A549 (cell line): ENCODE measurements around the gene KCTD1. TPM values are rescaled to one million over a fixed set of nuclear protein-coding genes. Genes with fewer than 3 reads are reported as not detected.

ENCODE experiments used
- ATAC-seq, 2 experiments: fragments of 200-7000 bp in 1 of 2; fragments of >200 bp in 1 of 2; cut with Nextera tagmentation in 1 of 2; cut with Tn5 transposase in 1 of 2; 3 replicates each; pipeline versions ENCODE4 v1.8.0 to v1.9.1; 2018 to 2020; ENCODE audit warnings: mild to moderate bottlenecking in 1 of 2, moderate library complexity in 1 of 2
- CTCF ChIA-PET: fragments of 300-600 bp; sonication (Branson Sonifier 250); formaldehyde crosslinking; extraction: SDS; loops from one replicate; lab custom pipeline; 2021; ENCODE audit warnings: antibody characterized with exemption, inconsistent platforms; lab: Yijun Ruan, JAX
- POLR2A ChIA-PET: fragments of 350-600 bp; formaldehyde crosslinking; extraction: SDS; loops from one replicate; lab custom pipeline; 2021; ENCODE audit warnings: antibody characterized with exemption, inconsistent platforms; lab: Yijun Ruan, JAX
- DNase-seq, 2 experiments: peaks; one replicate each; pipeline versions ENCODE4 v3.0.0 to v3.0.0-alpha.2; 2011 to 2016; ENCODE audit warnings: low read depth in 1 of 2, low spot score in 1 of 2
- FAIRE-seq: peaks from 2 replicates; lab custom pipeline; 2011; peaks lifted over from hg19 to GRCh38; lab: Jason Lieb, UNC
- H3K27ac ChIP-seq, 2 experiments: fragments of >200 bp; sonication (Bioruptor Twin); formaldehyde crosslinking; 3 replicates each; pipeline ENCODE4 v1.5.1; 2016 to 2017
- H3K4me1 ChIP-seq: fragments of >200 bp; sonication (Bioruptor Twin); formaldehyde crosslinking; 3 replicates; pipeline ENCODE4 v1.6.1; 2016
- H3K4me2 ChIP-seq: fragments of >200 bp; sonication (Bioruptor Twin); formaldehyde crosslinking; 3 replicates; pipeline ENCODE4 v1.6.1; 2016
- H3K4me3 ChIP-seq: fragments of >200 bp; sonication (Bioruptor Twin); formaldehyde crosslinking; 3 replicates; pipeline ENCODE4 v1.5.1; 2016
- H3K9me3 ChIP-seq: fragments of >200 bp; sonication (Bioruptor Twin); formaldehyde crosslinking; 3 replicates; pipeline ENCODE4 v1.6.1; 2016
- ATOH8 ChIP-seq: fragments of 250-450 bp; sonication (Bioruptor Pico); IDR thresholded peaks from 2 replicates; pipeline ENCODE4 v1.5.0; 2020; ENCODE audit warnings: low read depth, mild to moderate bottlenecking, moderate library complexity
- BHLHE40 ChIP-seq: IDR thresholded peaks from 2 replicates; pipeline ENCODE4 v1.6.1; 2012; ENCODE audit warnings: low read depth, low read length, inconsistent platforms
- CBX2 ChIP-seq: fragments of 200-600 bp; sonication (generic); IDR thresholded peaks from 2 replicates; pipeline ENCODE4 v1.6.1; 2016; ENCODE audit warnings: low read depth, mild to moderate bottlenecking, borderline replicate concordance
- E2F6 ChIP-seq: IDR thresholded peaks from 2 replicates; pipeline ENCODE4 v1.6.1; 2012; ENCODE audit warnings: low read depth, borderline replicate concordance
- EHF ChIP-seq: fragments of 250-450 bp; sonication (Bioruptor Pico); IDR thresholded peaks from 2 replicates; pipeline ENCODE4 v1.5.0; 2020; ENCODE audit warnings: mild to moderate bottlenecking
- ELK1 ChIP-seq: fragments of 150-350 bp; IDR thresholded peaks from 2 replicates; pipeline ENCODE4 v1.6.1; 2014; ENCODE audit warnings: low read depth, mild to moderate bottlenecking, low read length
- FOSB ChIP-seq: fragments of 250-450 bp; sonication (Bioruptor Pico); IDR thresholded peaks from 2 replicates; pipeline ENCODE4 v1.5.0; 2020; ENCODE audit warnings: mild to moderate bottlenecking, moderate library complexity
- GATA3 ChIP-seq: IDR thresholded peaks from 2 replicates; pipeline ENCODE4 v1.6.1; 2012; ENCODE audit warnings: borderline replicate concordance
- HDAC2 ChIP-seq: fragments of 200-600 bp; sonication (generic); IDR thresholded peaks from 2 replicates; pipeline ENCODE4 v1.6.1; 2016
- HES2 ChIP-seq: fragments of >200 bp; sonication (Bioruptor Twin); formaldehyde crosslinking; IDR thresholded peaks from 2 replicates; pipeline ENCODE4 v1.6.1; 2016
- HOXA7 ChIP-seq: fragments of 250-450 bp; sonication (Bioruptor Pico); IDR thresholded peaks from 2 replicates; pipeline ENCODE4 v1.5.0; 2020; ENCODE audit warnings: mild to moderate bottlenecking, moderate library complexity
- HOXB13 ChIP-seq: fragments of 250-450 bp; sonication (Bioruptor Pico); IDR thresholded peaks from 2 replicates; pipeline ENCODE4 v1.5.0; 2020; ENCODE audit warnings: low read depth, mild to moderate bottlenecking, moderate library complexity
- JUN ChIP-seq, 2 experiments: fragments of >200 bp; sonication (Bioruptor Twin); formaldehyde crosslinking; IDR thresholded peaks; 2 replicates in 1 of 2; 3 replicates in 1 of 2; pipeline ENCODE4 v1.6.1; 2016 to 2017
- JUNB ChIP-seq: fragments of >200 bp; sonication (Bioruptor Twin); formaldehyde crosslinking; IDR thresholded peaks from 2 replicates; pipeline ENCODE4 v1.6.1; 2016
- KDM5A ChIP-seq: fragments of 200-600 bp; sonication (generic); IDR thresholded peaks from 2 replicates; pipeline ENCODE4 v1.6.1; 2016; ENCODE audit warnings: antibody characterized with exemption, mild to moderate bottlenecking
- NFE2L2 ChIP-seq: fragments of 150-350 bp; conservative IDR thresholded peaks from 2 replicates; pipeline ENCODE4 v1.6.1; 2014; ENCODE audit warnings: low read length
- NPAS2 ChIP-seq: fragments of 250-450 bp; sonication (Bioruptor Pico); IDR thresholded peaks from 2 replicates; pipeline ENCODE4 v1.8.0; 2022; ENCODE audit warnings: mild to moderate bottlenecking, moderate library complexity, borderline replicate concordance
- PBX3 ChIP-seq: IDR thresholded peaks from 2 replicates; pipeline ENCODE4 v1.6.1; 2012
- RFX5 ChIP-seq: fragments of 450-650 bp; IDR thresholded peaks from 2 replicates; pipeline ENCODE4 v1.7.1; 2014; ENCODE audit warnings: antibody characterized with exemption, mild to moderate bottlenecking, moderate library complexity
- ZFP36 ChIP-seq: fragments of 450-650 bp; IDR thresholded peaks from 2 replicates; pipeline ENCODE4 v1.6.1; 2014; ENCODE audit warnings: borderline replicate concordance; ENCODE audit not compliant: partially characterized antibody
- WGBS: methylation state at CpG from one replicate; pipeline ENCODE4 v1.1.6; 2017; ENCODE audit errors: missing lambda C conversion rate; 5-methylcytosine and 5-hydroxymethylcytosine counted together
- polyA plus RNA-seq, 4 experiments: library from polyadenylated mRNA; depleted of rRNA in 3 of 4; stranded (reverse); fragments of >200 nt; fragmentation: RNase III in 1 of 4; extraction: RNeasy Plus Mini Kit Qiagen cat#74134 plus additional on column Dnase treatment in 1 of 4; gene quantifications; 2 replicates in 3 of 4; 3 replicates in 1 of 4; pipeline ENCODE4 v1.2.3, GENCODE V29; 2011 to 2017
- TF ChIP-seq, protein P1 (sequence below): fragments of 450-650 bp; IDR thresholded peaks from 2 replicates; pipeline ENCODE4 v1.6.1; 2014; ENCODE audit warnings: antibody characterized with exemption

The KCTD1 gene
- polyA plus RNA-seq, 2 of the 4 experiments (the other 2 are of a cell fraction): 26.1 to 32.1 TPM

- no peak for TF ChIP-seq NFE2L2
These were observed 22.0 kb downstream of the KCTD1 start (continued) for GRCh38 chr18:26526128-26526965.

- ChIA-PET CTCF (interaction anchor here (1.1 to 1.6 kb wide), 2 partner anchors 18 to 119 kb away, joined by 3 to 4 read pairs; no protein-coding TSS in a partner anchor), POLR2A (no interaction called here)
These were observed 23.6 kb downstream of the KCTD1 start for GRCh38 chr18:26524504-26525351.

More at GRCh38 chr18:26524504-26525351, 23.6 kb downstream of the KCTD1 start:
- H3K4me3 ChIP-seq: no peak overlapping the region
- peaks cover 38% of the 10 kb centered on the region; the same call in 2 of the 3 replicates for H3K4me1 ChIP-seq
- no peak for ATAC-seq
- TF ChIP-seq HOXA7 (no peak), HOXB13 (CRISPR knock-in tag) (no peak), E2F6 (no peak), ATOH8 (CRISPR knock-in tag) (no peak), PBX3 (no peak), FOSB (CRISPR knock-in tag) (no peak), GATA3 (no peak), BHLHE40 (no peak), NPAS2 (CRISPR knock-in tag) (no peak), EHF (CRISPR knock-in tag) (no peak), KDM5A (no peak), HDAC2 (no peak), JUNB (no peak), RFX5 (no peak), ZFP36 (no peak), CBX2 (no peak), ELK1 (no peak), JUN (IDR thresholded peaks at IDR 0.05) (no peak), HES2 (no peak)
- TF ChIP-seq, protein P1, sequence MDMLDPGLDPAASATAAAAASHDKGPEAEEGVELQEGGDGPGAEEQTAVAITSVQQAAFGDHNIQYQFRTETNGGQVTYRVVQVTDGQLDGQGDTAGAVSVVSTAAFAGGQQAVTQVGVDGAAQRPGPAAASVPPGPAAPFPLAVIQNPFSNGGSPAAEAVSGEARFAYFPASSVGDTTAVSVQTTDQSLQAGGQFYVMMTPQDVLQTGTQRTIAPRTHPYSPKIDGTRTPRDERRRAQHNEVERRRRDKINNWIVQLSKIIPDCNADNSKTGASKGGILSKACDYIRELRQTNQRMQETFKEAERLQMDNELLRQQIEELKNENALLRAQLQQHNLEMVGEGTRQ: no peak
- no peak for FAIRE-seq
- no peak for DNase-seq
- H3K4me2 ChIP-seq: no peak overlapping the region
- no peaks in the 10 kb centered on the region for H3K9me3 ChIP-seq
- 84% methylated on average over 4 of the region's 4 CpGs for WGBS
- no peak overlapping the region; a peak in 1 of 6 replicates for H3K27ac ChIP-seq
